ENCODE measurements around the gene TTC34.

DNA sequence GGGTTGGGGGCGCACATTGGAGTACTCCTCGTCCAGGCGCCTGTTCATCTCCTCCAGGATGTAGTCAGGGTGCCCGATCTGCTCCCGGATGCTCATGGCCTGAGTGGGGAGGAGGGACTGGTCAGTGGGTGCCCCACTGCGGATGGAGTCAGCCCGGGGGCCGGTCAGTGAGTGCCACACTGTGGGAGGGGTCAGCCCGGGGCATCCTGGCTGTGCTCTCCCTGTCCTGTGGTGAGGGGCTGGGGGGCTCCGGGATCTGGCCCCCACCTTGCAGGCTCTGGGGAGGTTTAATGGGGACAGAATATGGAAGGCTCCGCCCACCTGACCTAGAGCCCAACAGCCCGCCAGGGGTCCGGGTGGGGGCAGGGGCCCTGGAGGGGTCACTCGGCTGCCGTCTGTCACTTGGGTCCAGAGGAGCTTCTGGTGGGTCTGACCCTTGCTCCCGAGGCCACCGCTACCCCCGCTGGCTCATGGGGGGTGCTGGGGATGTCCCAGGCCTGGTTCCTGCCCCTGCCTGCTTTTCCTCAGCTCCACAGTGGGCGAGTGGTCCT, 206.2 kb downstream of the TTC34 start:
- TF ChIP-seq CTCF (IDR thresholded peaks at IDR 0.05) (no peak), POLR2A (IDR thresholded peaks at IDR 0.05) (no peak)
